K562 (cell line): ENCODE measurements around the gene MTCH2. TPM values are rescaled to one million over a fixed set of nuclear protein-coding genes. Genes with fewer than 3 reads are reported as not detected.

Source experiments
- ATAC-seq: fragments of 200-7000 bp; cut with Tn5 transposase; 3 replicates; pipeline ENCODE4 v1.9.1; 2020; ENCODE audit warnings: moderate library complexity
- BruUV-seq: library from RNA; stranded (reverse); fragments of 400-500 nt; replicated peaks from 2 replicates; lab custom pipeline; 2021; lab: Mats Ljungman, UMichigan
- CTCF ChIA-PET: fragments of 300-600 bp; formaldehyde crosslinking; extraction: SDS; loops from one replicate; lab custom pipeline; 2021; ENCODE audit warnings: low intra/inter-chr PET ratio; lab: Yijun Ruan, JAX
- POLR2A ChIA-PET: fragments of 300-600, 350-650 bp; sonication (Branson Sonifier 250); formaldehyde crosslinking; extraction: SDS; loops from one replicate; lab custom pipeline; 2021; ENCODE audit warnings: antibody characterized with exemption, inconsistent platforms; lab: Yijun Ruan, JAX
- DNase-seq, 4 experiments: peaks; one replicate each; pipeline versions ENCODE4 v3.0.0 to v3.0.0-alpha.2; 2011 to 2018; ENCODE audit warnings: low spot score in 3 of 4, mixed read lengths in 3 of 4; ENCODE audit errors: extremely low read depth in 1 of 4
- FAIRE-seq: peaks from 2 replicates; lab custom pipeline; 2011; peaks lifted over from hg19 to GRCh38; lab: Jason Lieb, UNC
- H2AFZ ChIP-seq: 2 replicates; pipeline ENCODE4 v1.6.0; 2011; ENCODE audit warnings: low read depth, low read length, control low read depth, inconsistent platforms
- H3K27ac ChIP-seq: fragments of 200-600 bp; 3 replicates; pipeline ENCODE4 v1.8.0; 2011; ENCODE audit warnings: low read depth, mild to moderate bottlenecking, control low read depth, inconsistent platforms, low read length, moderate library complexity, mixed read lengths; ENCODE audit errors: extremely low read depth
- H3K27me3 ChIP-seq, 2 experiments: fragments of 300-600 bp in 1 of 2; 2 replicates in 1 of 2; 3 replicates in 1 of 2; pipeline versions ENCODE4 v1.6.0 to v1.8.0; 2011; ENCODE audit warnings: inconsistent platforms in 2 of 2, low read length in 2 of 2, mild to moderate bottlenecking in 1 of 2, mixed read lengths in 1 of 2, moderate library complexity in 1 of 2; ENCODE audit not compliant: control insufficient read depth in 2 of 2, insufficient read depth in 2 of 2
- H3K36me3 ChIP-seq: fragments of 300-600 bp; 3 replicates; pipeline ENCODE4 v1.8.0; 2011; ENCODE audit warnings: mild to moderate bottlenecking, low read length, inconsistent platforms; ENCODE audit not compliant: control insufficient read depth, insufficient read depth
- H3K4me1 ChIP-seq, 2 experiments: fragments of 200-600 bp in 1 of 2; replicated peaks in 1 of 2; 2 replicates in 1 of 2; 3 replicates in 1 of 2; pipeline versions ENCODE4 v1.5.1 to v1.8.0; 2011; ENCODE audit warnings: inconsistent platforms in 2 of 2, low read length in 2 of 2, mild to moderate bottlenecking in 1 of 2, mixed read lengths in 1 of 2, moderate library complexity in 1 of 2; ENCODE audit not compliant: control insufficient read depth in 2 of 2, insufficient read depth in 2 of 2
- H3K4me2 ChIP-seq: 2 replicates; pipeline ENCODE4 v1.6.1; 2011; ENCODE audit warnings: low read length, control low read depth, inconsistent platforms, mixed read lengths; ENCODE audit not compliant: insufficient read depth
- H3K4me3 ChIP-seq: fragments of 200-600 bp; sonication (generic), shearing (Covaris generic); 2 replicates; pipeline ENCODE4 v1.5.1; 2016; ENCODE audit warnings: control low read depth, inconsistent platforms
- H3K79me2 ChIP-seq: fragments of 200-600 bp; 3 replicates; pipeline ENCODE4 v1.8.0; 2011; ENCODE audit warnings: low read length, inconsistent platforms; ENCODE audit not compliant: control insufficient read depth, insufficient read depth
- H3K9ac ChIP-seq, 2 experiments: 2 replicates each; pipeline versions ENCODE4 v1.6.0 to v1.6.1; 2011; ENCODE audit warnings: low read depth in 2 of 2, low read length in 2 of 2, control low read depth in 1 of 2, inconsistent platforms in 1 of 2, mild to moderate bottlenecking in 1 of 2, mixed read lengths in 1 of 2; ENCODE audit not compliant: insufficient read depth in 1 of 2
- H3K9me1 ChIP-seq: one replicate; pipeline ENCODE4 v1.6.0; 2011; ENCODE audit warnings: inconsistent platforms, mild to moderate bottlenecking, low read length, moderate library complexity; ENCODE audit not compliant: control insufficient read depth, insufficient read depth
- H3K9me3 ChIP-seq: replicated peaks from 2 replicates; pipeline ENCODE4 v1.5.1; 2011; ENCODE audit warnings: low read depth, low read length, inconsistent platforms; ENCODE audit not compliant: control insufficient read depth, insufficient read depth
- H4K20me1 ChIP-seq: replicated peaks from 2 replicates; pipeline ENCODE4 v1.6.1; 2011; ENCODE audit warnings: low read length, inconsistent platforms, mixed read lengths; ENCODE audit not compliant: control insufficient read depth, insufficient read depth
- CREM ChIP-seq: IDR thresholded peaks from 2 replicates; pipeline ENCODE4 v1.6.1; 2014; ENCODE audit warnings: antibody characterized with exemption, low read depth
- EGR1 ChIP-seq: fragments of 450-650 bp; conservative IDR thresholded peaks from 2 replicates; pipeline ENCODE4 v1.6.1; 2017; ENCODE audit warnings: mild to moderate bottlenecking
- ETV5 ChIP-seq: sonication (generic); formaldehyde crosslinking; IDR thresholded peaks from 2 replicates; pipeline ENCODE4 v1.4.0; 2020; ENCODE audit warnings: low read depth, mild to moderate bottlenecking, missing genetic modification reagents
- JUN ChIP-seq, 2 experiments: sonication (generic) in 1 of 2; formaldehyde crosslinking in 1 of 2; IDR thresholded peaks; 2 replicates each; pipeline versions ENCODE4 v1.6.1 to v1.8.0; 2012 to 2022; ENCODE audit warnings: borderline replicate concordance in 2 of 2, mild to moderate bottlenecking in 2 of 2, improper control_type of control experiment in 1 of 2, low read depth in 1 of 2, low read length in 1 of 2, missing genetic modification reagents in 1 of 2
- KHSRP ChIP-seq: fragments of 450-650 bp; IDR thresholded peaks from 2 replicates; pipeline ENCODE4 v1.6.1; 2017
- MAFF ChIP-seq: IDR thresholded peaks from 2 replicates; pipeline ENCODE4 v1.6.1; 2012; ENCODE audit warnings: low read length, improper control_type of control experiment
- RFX7 ChIP-seq: fragments of 250-450 bp; sonication (Bioruptor Pico); IDR thresholded peaks from 2 replicates; pipeline ENCODE4 v1.5.1; 2021; ENCODE audit warnings: mild to moderate bottlenecking
- ZNF583 ChIP-seq: fragments of 250-450 bp; sonication (Bioruptor Pico); IDR thresholded peaks from 2 replicates; pipeline ENCODE4 v1.4.0; 2020
- ZNF586 ChIP-seq: fragments of 450-650 bp; formaldehyde crosslinking; conservative IDR thresholded peaks from 2 replicates; pipeline ENCODE4 v1.4.0; 2020; ENCODE audit warnings: mild to moderate bottlenecking, moderate library complexity
- WGBS: fragments of 100-300 bp; shearing (Covaris generic); methylation state at CpG from one replicate; pipeline ENCODE4 v1.1.6; 2016; ENCODE audit warnings: low coverage, mixed read lengths; ENCODE audit not compliant: insufficient coverage; ENCODE audit errors: missing lambda C conversion rate; 5-methylcytosine and 5-hydroxymethylcytosine counted together
- in situ Hi-C: fragments of 300-500 bp; cut with MboI; formaldehyde crosslinking; loops from 4 replicates; pipeline ENCODE4 v1.15.0; 2018; ENCODE audit warnings: inconsistent platforms, mixed read lengths
- intact Hi-C: fragments of 100-400 bp; cut with micrococcal nuclease; formaldehyde crosslinking; loops from 2 replicates; pipeline ENCODE4 v1.14.2; 2022
- polyA plus RNA-seq, 8 experiments: library from polyadenylated mRNA; depleted of rRNA in 4 of 8; stranded (reverse) in 5 of 8; unstranded in 3 of 8; fragments of >200 nt; fragmentation: Nextera tagmentation in 2 of 8; fragmentation: Illumina TruSeq in 1 of 8; extraction: Ambion mirVana in 2 of 8; extraction: Trizol in 1 of 8; gene quantifications; 2 replicates each; pipeline versions ENCODE4 v1.2.1 to v1.2.3, GENCODE V29; 2011 to 2014; ENCODE audit warnings: inconsistent platforms in 1 of 8, missing spikeins in 1 of 8
- total RNA-seq, 7 experiments: library from RNA; depleted of rRNA in 6 of 7; stranded (reverse); fragments of >200 nt in 6 of 7; fragmentation: Illumina TruSeq in 2 of 7; extraction: Trizol in 2 of 7; gene quantifications; 2 replicates each; pipeline versions ENCODE4 v1.2.1 to v1.2.3, GENCODE V29; 2011 to 2021; ENCODE audit warnings: low replicate concordance in 1 of 7
- TF ChIP-seq, protein P1 (sequence below): fragments of 250-450 bp; sonication (Bioruptor Pico); IDR thresholded peaks from 2 replicates; pipeline ENCODE4 v1.5.0; 2020; ENCODE audit warnings: mild to moderate bottlenecking, borderline replicate concordance

MTCH2 gene
- total and polyA plus RNA-seq, 9 of the 15 experiments (the other 6 are each of a cell fraction or from before 2014, with no cell fraction given) = 95.4 to 620 (median 198) TPM

DNA sequence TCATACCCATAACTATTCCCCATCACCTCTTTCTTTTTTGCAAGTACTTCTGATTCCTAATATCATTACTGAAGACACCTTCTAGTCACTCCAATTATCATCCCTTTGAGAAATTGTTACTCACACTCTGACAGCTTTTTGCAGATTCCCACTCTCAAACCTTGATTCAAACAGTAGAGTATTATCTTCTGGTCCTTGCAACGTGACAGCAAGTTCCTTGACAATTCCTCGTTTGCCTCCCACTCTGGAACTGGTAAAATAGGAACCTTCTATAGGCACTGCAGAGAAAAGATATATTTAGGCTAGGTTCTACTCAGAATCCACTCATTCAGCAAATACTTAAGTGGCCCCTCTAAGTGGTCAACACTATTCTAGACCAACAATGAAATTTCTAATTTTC, 49.6 kb upstream of the MTCH2 start:
- H2AFZ ChIP-seq = no peak overlapping the region
- no peak overlapping the region for H3K4me2 ChIP-seq
- H3K9me3 ChIP-seq = no peaks in the 10 kb centered on the region
- CTCF ChIA-PET = no interaction called here
- BruUV-seq = no TSS peak
- intact Hi-C loops (no loop called here), in situ Hi-C loops (no loop called here)
- no peaks in the 10 kb centered on the region for H3K9me1 ChIP-seq
- no peaks in the 10 kb centered on the region for H3K36me3 ChIP-seq
- FAIRE-seq (no peak), ATAC-seq (no peak), DNase-seq (no peak)
- no peaks in the 10 kb centered on the region for H3K4me1 ChIP-seq
- H3K27me3 ChIP-seq = no peaks in the 10 kb centered on the region
- WGBS = 0% methylated on average over 2 of the region's 2 CpGs
- H3K79me2 ChIP-seq = no peaks in the 10 kb centered on the region
- H4K20me1 ChIP-seq = no peaks in the 10 kb centered on the region
- no peak overlapping the region for H3K27ac ChIP-seq
- no peak overlapping the region for H3K9ac ChIP-seq
- TF ChIP-seq ZNF583 (CRISPR knock-in tag) = no peak
- TF ChIP-seq ZNF586 (CRISPR knock-in tag) = no peak
- TF ChIP-seq ETV5 (CRISPR knock-in tag) = no peak
- TF ChIP-seq JUN (IDR thresholded peaks at IDR 0.05; ENCODE audit: borderline replicate concordance, low read depth, low read length) = no peak
- TF ChIP-seq JUN (CRISPR knock-in tag; IDR thresholded peaks at IDR 0.05; ENCODE audit: borderline replicate concordance) = no peak
- no peak for TF ChIP-seq KHSRP
- no peak for TF ChIP-seq EGR1
- TF ChIP-seq, protein P1, sequence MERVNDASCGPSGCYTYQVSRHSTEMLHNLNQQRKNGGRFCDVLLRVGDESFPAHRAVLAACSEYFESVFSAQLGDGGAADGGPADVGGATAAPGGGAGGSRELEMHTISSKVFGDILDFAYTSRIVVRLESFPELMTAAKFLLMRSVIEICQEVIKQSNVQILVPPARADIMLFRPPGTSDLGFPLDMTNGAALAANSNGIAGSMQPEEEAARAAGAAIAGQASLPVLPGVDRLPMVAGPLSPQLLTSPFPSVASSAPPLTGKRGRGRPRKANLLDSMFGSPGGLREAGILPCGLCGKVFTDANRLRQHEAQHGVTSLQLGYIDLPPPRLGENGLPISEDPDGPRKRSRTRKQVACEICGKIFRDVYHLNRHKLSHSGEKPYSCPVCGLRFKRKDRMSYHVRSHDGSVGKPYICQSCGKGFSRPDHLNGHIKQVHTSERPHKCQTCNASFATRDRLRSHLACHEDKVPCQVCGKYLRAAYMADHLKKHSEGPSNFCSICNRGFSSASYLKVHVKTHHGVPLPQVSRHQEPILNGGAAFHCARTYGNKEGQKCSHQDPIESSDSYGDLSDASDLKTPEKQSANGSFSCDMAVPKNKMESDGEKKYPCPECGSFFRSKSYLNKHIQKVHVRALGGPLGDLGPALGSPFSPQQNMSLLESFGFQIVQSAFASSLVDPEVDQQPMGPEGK (CRISPR knock-in tag) = no peak
- no peak for TF ChIP-seq RFX7 (CRISPR knock-in tag)
- TF ChIP-seq CREM = no peak
- no peak for TF ChIP-seq MAFF
- H3K4me3 ChIP-seq = no peak overlapping the region
- POLR2A ChIA-PET = interaction anchor here (1.2 kb wide), 1 partner anchor 24 kb away, joined by 3 read pairs; the partner anchor contains the start of gene AGBL2
